ENCODE results near the gene CDH4.
"Not testable (repeated sequence)": the region's sequence is repeated elsewhere in the genome, so short reads cannot be mapped to it uniquely, and the experiment has no call there.

CDH4 gene

GRCh38 chr20:61937146-61937962 is 685.3 kb downstream of the CDH4 start:
- in situ Hi-C loops (cut with HindIII; ENCODE audit: low sequenced_read_pairs): no loop called here

DNA sequence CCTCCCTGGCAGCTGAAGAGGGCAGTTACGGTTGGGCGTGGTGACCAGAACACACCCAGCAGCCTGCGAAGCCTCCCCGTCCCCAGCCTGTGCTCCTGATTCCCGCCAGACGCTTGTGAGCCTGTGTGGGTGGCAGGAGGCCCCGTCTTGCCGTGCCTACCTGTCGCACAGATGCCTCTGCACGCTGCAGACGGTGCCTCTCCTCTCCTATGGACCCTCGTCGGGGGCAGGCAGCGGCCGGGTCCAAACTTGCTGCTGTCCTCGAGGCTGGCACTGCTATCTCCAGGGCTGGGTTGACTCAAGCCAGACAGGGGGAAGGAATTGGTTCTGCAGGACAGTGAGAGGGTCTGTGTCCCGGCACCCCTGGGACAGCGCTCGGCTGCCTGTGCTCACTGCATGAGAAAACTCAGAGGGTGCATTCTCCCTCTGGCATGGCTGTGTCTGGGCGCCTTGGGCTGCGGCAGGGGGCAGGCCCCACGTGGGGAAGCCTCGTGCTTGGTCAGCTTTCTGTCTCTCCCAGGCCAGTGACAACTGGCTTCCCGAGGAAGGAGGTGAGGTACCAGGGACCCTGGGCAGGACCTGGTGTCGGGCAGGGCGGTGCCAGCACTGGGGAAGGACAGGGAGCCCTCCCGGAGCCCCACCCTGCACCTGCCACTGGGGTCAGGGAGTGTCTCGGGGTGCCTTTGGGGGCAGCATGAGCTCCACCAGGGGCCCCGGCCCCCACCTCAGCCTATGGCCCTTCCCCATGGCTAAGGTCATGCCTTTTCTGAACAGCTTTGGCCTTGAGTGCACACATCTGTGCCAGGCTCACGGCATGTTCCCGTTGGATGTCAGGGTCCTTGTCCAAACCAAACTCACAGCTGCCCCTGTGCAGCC is 686.1 kb downstream of the CDH4 start:
- in situ Hi-C loops (cut with HindIII; ENCODE audit: low sequenced_read_pairs): no loop called here

GRCh38 chr20:61938839-61939690 is 687.0 kb downstream of the CDH4 start:
- in situ Hi-C loops (cut with HindIII; ENCODE audit: low sequenced_read_pairs): no loop called here

- in situ Hi-C loops (cut with HindIII; ENCODE audit: low sequenced_read_pairs): no loop called here
These were observed 687.8 kb downstream of the CDH4 start for GRCh38 chr20:61939691-61940360.

- in situ Hi-C loops (cut with HindIII; ENCODE audit: low sequenced_read_pairs): no loop called here
These were observed 688.4 kb downstream of the CDH4 start for GRCh38 chr20:61940491-61940890.

DNA sequence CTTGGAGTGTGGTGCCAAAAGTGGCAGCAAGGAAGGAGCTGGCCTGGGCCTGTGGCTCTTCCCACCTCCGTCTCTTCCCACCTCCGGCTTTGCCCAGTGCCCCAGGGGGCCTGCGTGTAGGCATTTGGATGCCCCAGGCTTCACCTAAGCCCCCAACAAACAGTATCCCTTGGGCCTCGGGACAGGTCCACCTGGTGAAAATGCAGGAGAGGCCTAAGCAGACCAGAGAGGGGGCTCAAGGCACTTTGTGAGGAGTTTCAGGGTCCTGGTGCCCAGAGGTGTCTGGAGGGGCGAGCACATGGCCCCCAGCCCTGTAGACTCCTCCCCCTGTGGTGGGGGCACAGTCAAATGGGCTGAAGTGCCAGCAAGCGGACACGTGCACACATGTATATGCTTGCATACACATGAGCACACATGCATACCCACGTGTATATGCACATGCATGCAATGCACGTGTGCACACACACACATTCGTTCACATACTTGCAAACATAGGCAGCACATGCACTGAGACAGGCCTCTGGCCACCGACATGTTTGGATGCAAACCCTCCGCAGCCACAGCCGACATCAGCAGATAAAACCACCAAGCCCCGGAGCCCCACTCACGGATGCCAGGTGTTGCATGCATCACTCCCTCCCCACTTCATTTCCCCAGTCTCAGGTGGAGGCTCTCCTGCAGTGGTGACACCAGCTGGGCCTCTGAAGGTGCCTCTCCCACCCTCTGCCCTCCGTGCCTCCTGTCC is 689.1 kb downstream of the CDH4 start:
- in situ Hi-C loops (cut with HindIII; ENCODE audit: low sequenced_read_pairs): no loop called here

GRCh38 chr20:61941721-61942405 is 689.8 kb downstream of the CDH4 start:
- in situ Hi-C loops (cut with HindIII; ENCODE audit: low sequenced_read_pairs): no loop called here

DNA sequence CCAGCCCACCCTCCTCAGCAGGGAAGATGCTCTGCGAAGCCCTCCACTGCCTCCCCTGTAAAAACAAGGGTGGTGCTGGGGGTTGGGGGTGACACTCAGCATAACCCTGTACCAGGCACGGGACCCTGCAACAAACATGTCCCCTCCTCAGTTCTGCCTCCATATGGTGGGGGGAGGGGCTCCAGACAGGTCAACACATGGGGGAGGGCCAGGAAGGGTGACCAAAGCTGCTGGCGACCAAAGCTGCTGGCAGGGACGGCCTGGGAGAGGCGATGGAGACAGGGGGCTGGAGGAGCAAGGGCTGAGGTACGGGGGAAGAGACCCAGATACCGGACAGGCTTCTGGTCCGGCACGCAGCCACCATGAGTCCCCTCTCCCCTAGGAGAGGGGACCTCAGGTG is 690.5 kb downstream of the CDH4 start:
- in situ Hi-C loops (cut with HindIII; ENCODE audit: low sequenced_read_pairs): no loop called here

DNA sequence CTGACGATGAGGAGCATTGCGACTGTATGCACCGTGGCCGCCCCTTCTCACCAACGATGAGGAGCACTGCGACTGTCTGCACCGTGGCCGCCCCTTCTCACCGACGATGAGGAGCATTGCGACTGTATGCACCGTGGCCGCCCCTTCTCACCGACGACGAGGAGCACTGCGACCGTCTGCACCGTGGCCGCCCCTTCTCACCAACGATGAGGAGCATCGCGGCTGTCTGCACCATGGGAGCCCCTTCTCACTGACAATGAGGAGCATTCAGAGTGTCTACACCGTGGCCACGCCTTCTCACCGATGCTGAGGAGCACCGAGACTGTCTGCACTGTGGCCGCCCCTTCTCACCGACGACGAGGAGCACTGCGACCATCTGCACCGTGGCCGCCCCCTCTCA is 692.9 kb downstream of the CDH4 start:
- in situ Hi-C loops (cut with HindIII; ENCODE audit: low sequenced_read_pairs): not testable (repeated sequence)

DNA sequence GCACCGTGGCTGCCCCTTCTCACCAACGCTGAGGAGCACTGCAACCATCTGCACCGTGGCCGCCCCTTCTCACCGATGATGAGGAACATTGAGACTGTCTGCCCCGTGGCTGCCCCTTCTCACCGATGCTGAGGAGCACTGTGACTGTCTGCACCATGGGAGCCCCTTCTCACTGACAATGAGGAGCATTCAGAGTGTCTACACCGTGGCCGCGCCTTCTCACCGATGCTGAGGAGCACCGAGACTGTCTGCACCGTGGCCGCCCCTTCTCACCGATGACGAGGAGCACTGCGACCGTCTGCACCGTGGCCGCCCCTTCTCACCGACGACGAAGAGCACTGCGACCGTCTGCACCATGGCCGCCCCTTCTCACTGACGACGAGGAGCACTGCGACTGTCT is 693.4 kb downstream of the CDH4 start:
- in situ Hi-C loops (cut with HindIII; ENCODE audit: low sequenced_read_pairs): not testable (repeated sequence)

DNA sequence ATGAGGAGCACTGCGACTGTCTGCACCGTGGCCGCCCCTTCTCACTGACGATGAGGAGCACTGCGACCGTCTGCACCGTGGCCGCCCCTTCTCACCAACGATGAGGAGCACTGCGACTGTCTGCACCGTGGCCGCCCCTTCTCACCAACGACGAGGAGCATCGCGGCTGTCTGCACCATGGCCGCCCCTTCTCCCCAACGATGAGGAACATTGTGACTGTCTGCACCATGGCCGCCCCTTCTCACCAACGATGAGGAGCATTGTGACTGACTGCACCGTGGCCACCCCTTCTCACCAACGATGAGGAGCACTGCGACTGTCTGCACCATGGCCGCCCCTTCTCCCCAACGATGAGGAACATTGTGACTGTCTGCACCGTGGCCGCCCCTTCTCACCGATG is 696.0 kb downstream of the CDH4 start:
- in situ Hi-C loops (cut with HindIII; ENCODE audit: low sequenced_read_pairs): not testable (repeated sequence)

- in situ Hi-C loops (cut with HindIII; ENCODE audit: low sequenced_read_pairs): no loop called here
These were observed 696.7 kb downstream of the CDH4 start for GRCh38 chr20:61948586-61949362.

GRCh38 chr20:61949363-61949713 is 697.3 kb downstream of the CDH4 start:
- in situ Hi-C loops (cut with HindIII; ENCODE audit: low sequenced_read_pairs): no loop called here

DNA sequence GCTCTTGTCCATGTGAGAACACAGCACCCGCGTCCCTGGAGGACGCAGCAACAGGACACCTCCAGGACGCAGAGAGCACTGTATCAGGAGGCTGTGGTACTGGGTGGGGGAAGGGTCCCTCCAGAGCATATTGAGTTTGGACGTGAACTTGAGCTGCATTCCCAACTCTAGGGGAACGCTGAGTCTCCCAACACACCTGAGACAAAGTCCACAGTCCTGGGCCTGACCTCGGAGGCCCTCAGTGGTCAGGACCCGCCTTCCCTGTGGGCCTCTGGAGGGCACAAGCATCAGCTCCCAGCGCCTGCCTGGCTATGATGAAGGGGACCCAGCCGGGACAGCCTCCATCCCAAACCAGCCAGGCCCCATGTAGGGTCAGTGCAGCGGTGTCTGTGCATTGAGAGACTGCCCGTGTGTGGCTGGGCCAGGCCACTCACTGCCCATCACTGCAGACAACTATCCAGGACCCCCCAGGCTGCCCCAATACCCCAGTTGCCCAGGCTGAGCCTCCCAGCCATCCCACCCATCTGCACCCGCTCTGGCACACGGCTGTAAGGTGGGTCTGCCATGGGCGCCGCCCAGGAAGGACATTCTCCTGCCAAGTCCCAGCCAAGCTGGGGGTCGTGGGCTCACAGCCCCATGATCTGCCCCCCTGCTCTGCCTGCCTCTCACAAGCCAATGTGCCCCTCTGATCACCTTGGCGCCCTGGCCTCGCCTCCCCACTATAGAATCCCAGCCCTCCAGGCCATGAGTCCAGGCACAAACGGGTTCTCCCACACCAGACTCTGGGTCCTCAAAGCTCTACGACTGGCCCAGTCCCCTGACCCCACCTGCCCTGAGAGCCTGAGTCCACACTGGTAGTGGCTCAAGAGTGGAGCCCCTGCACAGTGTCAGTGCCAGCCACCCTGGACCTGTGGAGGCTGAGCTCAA is 697.9 kb downstream of the CDH4 start:
- in situ Hi-C loops (cut with HindIII; ENCODE audit: low sequenced_read_pairs): no loop called here

- in situ Hi-C loops (cut with HindIII; ENCODE audit: low sequenced_read_pairs): no loop called here
These were observed 698.6 kb downstream of the CDH4 start for GRCh38 chr20:61950641-61951071.

DNA sequence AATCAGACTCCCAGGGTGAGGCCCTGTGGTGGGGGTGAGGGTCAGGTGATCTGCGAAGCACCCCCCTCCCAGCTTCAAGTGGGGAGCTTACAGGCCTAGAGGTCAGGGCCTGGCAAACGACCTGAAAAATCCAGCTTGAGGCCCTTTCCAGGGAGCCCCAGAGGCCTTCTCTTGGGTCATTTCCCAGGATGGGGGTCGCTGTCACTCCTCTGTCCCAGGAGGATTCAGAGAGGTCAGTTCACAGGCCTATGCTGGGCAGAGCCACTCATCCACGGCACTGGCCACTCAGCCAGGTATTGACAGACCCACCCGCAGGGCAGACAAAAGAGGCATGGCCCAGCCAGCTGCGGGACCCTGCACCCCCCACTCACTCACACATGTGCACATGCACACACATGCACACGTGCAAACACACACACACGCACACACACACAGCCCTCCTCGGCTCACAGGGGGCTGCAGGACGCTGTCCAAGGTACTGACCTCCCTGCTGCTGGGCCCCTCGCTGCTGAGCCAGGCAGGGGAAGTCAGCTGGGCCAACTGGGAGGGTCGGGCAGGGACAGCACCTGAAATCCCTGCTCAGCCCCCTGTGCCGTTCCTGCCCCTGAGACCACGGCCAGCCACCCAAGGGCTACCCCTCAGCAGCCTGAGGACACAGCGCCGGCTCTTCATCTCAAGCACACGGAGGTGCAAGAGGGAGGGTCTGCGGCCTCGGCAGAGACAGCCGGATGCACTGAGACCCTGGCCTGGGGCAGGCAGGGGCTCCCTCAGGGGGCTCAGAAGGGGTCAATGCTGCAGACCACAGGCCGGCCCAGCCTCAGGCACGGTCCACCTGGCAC is 699.9 kb downstream of the CDH4 start:
- in situ Hi-C loops (cut with HindIII; ENCODE audit: low sequenced_read_pairs): no loop called here
